Parathyroid adenoma (tissue), 2 donors: Measurements from ENCODE around the gene ARHGAP32.

Experiments
- H2AFZ ChIP-seq: fragments of 300-600 bp; sonication (generic); one replicate; pipeline ENCODE4 v1.7.0; 2017; ENCODE audit warnings: antibody characterized with exemption, mild to moderate bottlenecking
- H3K27ac ChIP-seq: fragments of 300-600 bp; sonication (generic); one replicate; pipeline ENCODE4 v1.7.0; 2017
- H3K27me3 ChIP-seq: fragments of 300-600 bp; sonication (generic); one replicate; pipeline ENCODE4 v1.7.0; 2017; ENCODE audit warnings: low read length; ENCODE audit not compliant: control insufficient read depth, insufficient read depth
- H3K36me3 ChIP-seq: fragments of 300-600 bp; sonication (generic); one replicate; pipeline ENCODE4 v1.7.0; 2017; ENCODE audit warnings: low read length; ENCODE audit not compliant: control insufficient read depth, insufficient read depth
- H3K4me1 ChIP-seq: fragments of 300-600 bp; sonication (generic); one replicate; pipeline ENCODE4 v1.7.0; 2017; ENCODE audit warnings: control low read depth
- H3K4me2 ChIP-seq: fragments of 300-600 bp; sonication (generic); one replicate; pipeline ENCODE4 v1.7.0; 2017; ENCODE audit warnings: low read length
- H3K4me3 ChIP-seq: fragments of 300-600 bp; sonication (generic); one replicate; pipeline ENCODE4 v1.7.0; 2017; ENCODE audit warnings: low read depth, low read length
- H3K79me2 ChIP-seq: fragments of 300-600 bp; sonication (generic); one replicate; pipeline ENCODE4 v1.7.0; 2017; ENCODE audit warnings: control low read depth
- H3K9ac ChIP-seq: fragments of 300-600 bp; sonication (generic); one replicate; pipeline ENCODE4 v1.7.0; 2017; ENCODE audit warnings: mild to moderate bottlenecking
- H3K9me3 ChIP-seq: fragments of 300-600 bp; sonication (generic); one replicate; pipeline ENCODE4 v1.7.0; 2017; ENCODE audit warnings: low read length; ENCODE audit not compliant: control insufficient read depth
- TF ChIP-seq, protein P1 (sequence below): fragments of 300-600 bp; sonication (generic); IDR thresholded peaks from one replicate; pipeline ENCODE4 v1.7.0; 2017; ENCODE audit warnings: antibody characterized with exemption, mild to moderate bottlenecking
- donor health status: primary hyperparathyroidism.

ARHGAP32 gene

DNA sequence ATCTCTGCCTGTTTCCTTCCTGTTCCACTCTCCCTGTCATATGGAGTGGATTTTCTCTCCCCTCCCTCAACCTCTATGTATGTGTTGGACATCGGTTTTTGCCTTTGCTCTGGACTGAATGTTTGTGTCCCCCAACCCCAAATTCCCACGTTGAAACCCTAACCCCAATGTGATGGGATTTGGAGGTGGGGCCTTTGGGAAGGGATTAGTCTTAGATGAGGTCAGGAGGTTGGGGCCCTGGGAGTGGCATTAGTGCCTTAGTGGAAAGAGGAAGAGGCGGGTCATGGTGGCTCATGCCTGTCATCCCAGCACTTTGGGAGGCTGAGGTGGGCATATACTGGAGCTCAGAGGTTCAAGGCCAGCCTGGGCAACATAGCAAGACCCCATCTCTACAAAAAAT is 261.1 kb downstream of the ARHGAP32 start:
- no peak overlapping the region for H2AFZ ChIP-seq
- no peaks in the 10 kb centered on the region for H3K36me3 ChIP-seq
- TF ChIP-seq, protein P1, sequence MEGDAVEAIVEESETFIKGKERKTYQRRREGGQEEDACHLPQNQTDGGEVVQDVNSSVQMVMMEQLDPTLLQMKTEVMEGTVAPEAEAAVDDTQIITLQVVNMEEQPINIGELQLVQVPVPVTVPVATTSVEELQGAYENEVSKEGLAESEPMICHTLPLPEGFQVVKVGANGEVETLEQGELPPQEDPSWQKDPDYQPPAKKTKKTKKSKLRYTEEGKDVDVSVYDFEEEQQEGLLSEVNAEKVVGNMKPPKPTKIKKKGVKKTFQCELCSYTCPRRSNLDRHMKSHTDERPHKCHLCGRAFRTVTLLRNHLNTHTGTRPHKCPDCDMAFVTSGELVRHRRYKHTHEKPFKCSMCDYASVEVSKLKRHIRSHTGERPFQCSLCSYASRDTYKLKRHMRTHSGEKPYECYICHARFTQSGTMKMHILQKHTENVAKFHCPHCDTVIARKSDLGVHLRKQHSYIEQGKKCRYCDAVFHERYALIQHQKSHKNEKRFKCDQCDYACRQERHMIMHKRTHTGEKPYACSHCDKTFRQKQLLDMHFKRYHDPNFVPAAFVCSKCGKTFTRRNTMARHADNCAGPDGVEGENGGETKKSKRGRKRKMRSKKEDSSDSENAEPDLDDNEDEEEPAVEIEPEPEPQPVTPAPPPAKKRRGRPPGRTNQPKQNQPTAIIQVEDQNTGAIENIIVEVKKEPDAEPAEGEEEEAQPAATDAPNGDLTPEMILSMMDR: no peak
- H3K9ac ChIP-seq: no peak overlapping the region
- H3K9me3 ChIP-seq: no peaks in the 10 kb centered on the region
- H3K4me3 ChIP-seq: no peak overlapping the region
- H3K4me1 ChIP-seq: no peaks in the 10 kb centered on the region
- H3K4me2 ChIP-seq: no peak overlapping the region
- H3K27me3 ChIP-seq: no peaks in the 10 kb centered on the region
- H3K27ac ChIP-seq: no peak overlapping the region
- H3K79me2 ChIP-seq: no peaks in the 10 kb centered on the region

DNA sequence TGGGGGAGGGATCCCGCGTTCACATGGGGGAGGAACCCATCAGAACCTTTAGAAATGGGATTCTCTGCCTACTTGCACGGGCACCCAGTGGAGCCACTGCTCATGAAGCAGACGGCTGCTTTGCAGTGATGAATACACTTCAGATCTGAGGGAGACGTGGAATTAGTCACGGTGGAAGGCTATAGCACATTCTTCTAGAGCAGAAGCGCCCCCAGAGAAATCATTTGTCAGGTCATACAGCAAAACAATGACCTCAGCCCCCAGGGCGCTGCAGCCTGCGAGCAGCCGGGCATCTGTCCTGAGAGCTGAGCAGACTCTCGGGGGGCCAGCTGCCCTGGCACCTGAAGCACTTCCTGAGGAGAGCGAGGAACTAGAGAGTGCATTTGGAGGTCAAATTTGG is 262.1 kb downstream of the ARHGAP32 start:
- TF ChIP-seq, protein P1: no peak
- Histone ChIP-seq H3K27ac (no peak overlapping the region), H3K4me2 (no peak overlapping the region), H3K27me3 (no peaks in the 10 kb centered on the region), H3K36me3 (no peaks in the 10 kb centered on the region), H3K4me3 (no peak overlapping the region), H3K4me1 (no peaks in the 10 kb centered on the region), H3K9me3 (no peaks in the 10 kb centered on the region), H3K9ac (no peak overlapping the region), H3K79me2 (no peaks in the 10 kb centered on the region), H2AFZ (no peak overlapping the region)

DNA sequence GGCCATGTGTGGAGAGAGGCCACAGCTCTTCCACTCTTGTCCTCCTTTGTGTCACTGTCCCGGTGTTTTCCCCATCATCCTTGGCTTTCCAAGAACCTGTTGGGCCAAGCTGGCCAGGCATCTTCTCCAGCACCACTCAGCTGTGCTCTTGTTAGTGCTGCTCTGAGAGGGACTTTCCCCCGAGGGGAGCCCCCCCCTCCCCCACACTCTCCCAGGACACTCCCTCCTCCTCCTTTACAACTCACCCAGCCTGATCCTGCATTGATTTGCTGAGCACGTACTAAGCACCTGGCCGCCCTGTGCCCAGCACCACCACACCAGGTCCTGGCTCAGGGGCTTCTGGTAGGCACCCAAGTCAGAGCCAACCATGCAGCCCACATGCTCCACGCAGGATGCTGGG is 262.7 kb downstream of the ARHGAP32 start:
- no peak overlapping the region for H3K9ac ChIP-seq
- no peak overlapping the region for H3K27ac ChIP-seq
- H3K79me2 ChIP-seq: no peaks in the 10 kb centered on the region
- TF ChIP-seq, protein P1: no peak
- no peak overlapping the region for H2AFZ ChIP-seq
- H3K36me3 ChIP-seq: no peaks in the 10 kb centered on the region
- H3K27me3 ChIP-seq: no peaks in the 10 kb centered on the region
- H3K4me1 ChIP-seq: no peaks in the 10 kb centered on the region
- no peaks in the 10 kb centered on the region for H3K9me3 ChIP-seq
- H3K4me2 ChIP-seq: no peak overlapping the region
- no peak overlapping the region for H3K4me3 ChIP-seq

DNA sequence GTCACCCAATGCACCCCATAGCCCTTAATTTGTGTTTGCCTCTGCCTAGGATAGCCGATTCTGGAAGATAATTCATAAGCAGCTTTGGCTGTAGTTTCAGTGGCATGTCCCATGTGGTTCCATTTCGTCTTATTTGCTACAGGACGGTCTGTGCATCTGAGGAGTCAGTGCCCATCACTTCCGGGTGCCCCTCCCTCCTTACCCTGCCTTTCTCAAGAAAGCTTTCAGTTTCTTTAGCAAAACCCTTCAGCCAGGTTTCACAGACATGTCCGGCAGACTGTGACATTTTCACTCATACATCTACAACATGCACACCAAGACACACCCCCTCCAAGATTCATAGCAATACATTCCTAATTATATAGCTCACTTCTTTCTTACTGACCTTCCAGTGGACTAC is 263.7 kb downstream of the ARHGAP32 start:
- Histone ChIP-seq H3K4me3 (no peak overlapping the region), H3K27me3 (no peaks in the 10 kb centered on the region), H3K9me3 (no peaks in the 10 kb centered on the region), H3K4me2 (no peak overlapping the region), H2AFZ (no peak overlapping the region), H3K4me1 (no peaks in the 10 kb centered on the region), H3K9ac (no peak overlapping the region), H3K27ac (no peak overlapping the region), H3K79me2 (no peaks in the 10 kb centered on the region), H3K36me3 (no peaks in the 10 kb centered on the region)
- TF ChIP-seq, protein P1: no peak

DNA sequence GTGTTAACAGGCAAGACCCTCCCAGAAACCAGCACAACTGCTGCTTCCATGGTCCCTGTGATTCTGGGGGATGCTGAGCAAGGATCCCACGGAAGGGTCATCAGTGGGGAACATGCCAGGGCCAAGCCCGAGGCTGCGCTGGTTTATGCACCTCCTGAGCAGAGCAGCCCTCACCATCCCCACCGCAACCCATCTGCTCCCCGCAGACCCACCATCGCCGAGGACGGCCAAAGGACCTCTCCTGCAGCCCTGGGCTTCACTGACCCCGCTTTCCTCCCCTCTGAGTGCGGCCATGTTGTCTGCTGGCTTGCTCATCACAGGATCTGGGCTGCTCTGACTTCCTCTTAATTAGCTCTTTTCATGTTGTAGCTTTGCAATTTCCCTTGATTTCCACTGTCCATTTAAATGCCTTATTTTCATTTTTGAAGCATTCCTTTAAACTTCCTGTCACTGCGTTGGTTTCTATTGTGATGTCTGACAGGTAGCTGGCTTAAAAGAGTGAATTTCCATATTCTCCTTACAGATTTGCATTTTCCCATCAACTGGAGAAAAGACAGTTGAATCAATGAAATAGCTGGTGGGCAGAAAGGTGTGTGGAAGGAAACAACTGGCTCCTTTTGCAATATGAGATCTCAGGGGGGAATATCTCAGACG is 264.3 kb downstream of the ARHGAP32 start:
- no peak overlapping the region for H3K9ac ChIP-seq
- no peaks in the 10 kb centered on the region for H3K36me3 ChIP-seq

More for the DNA sequence above, 264.3 kb downstream of the ARHGAP32 start:
- Histone ChIP-seq H3K4me3 (no peak overlapping the region), H3K27me3 (no peaks in the 10 kb centered on the region), H3K27ac (no peak overlapping the region), H3K4me1 (no peaks in the 10 kb centered on the region), H2AFZ (no peak overlapping the region), H3K4me2 (no peak overlapping the region), H3K79me2 (no peaks in the 10 kb centered on the region), H3K9me3 (no peaks in the 10 kb centered on the region)
- TF ChIP-seq, protein P1: no peak
